ENCODE measurements around the gene SMOC2. TPM values are rescaled to one million over a fixed set of nuclear protein-coding genes. Genes with fewer than 3 reads are reported as not detected.

SMOC2 gene
- total and polyA plus RNA-seq, 2 of the 4 experiments (the other 2 are of a cell fraction) = not detected

- Histone ChIP-seq H2BK20ac (ENCODE audit: low read depth, low read length) (no peak overlapping the region), H3K4me3 (ENCODE audit: insufficient read depth, low read depth, low read length) (no peak overlapping the region), H2AK9ac (replicated peaks; ENCODE audit: low read depth, low read length, poor library complexity) (no peak overlapping the region), H3K14ac (replicated peaks; ENCODE audit: low read depth, low read length) (no peak overlapping the region), H2BK5ac (ENCODE audit: low read depth, low read length, poor library complexity, severe bottlenecking) (no peak overlapping the region), H3K56ac (ENCODE audit: extremely low read depth, insufficient read depth, low read length) (no peak overlapping the region), H3K27me3 (ENCODE audit: control insufficient read depth, insufficient read depth, low read length) (no peaks in the 10 kb centered on the region), H3K4me2 (ENCODE audit: low read depth, low read length) (no peak overlapping the region), H3K79me1 (ENCODE audit: low read depth in 1 of 2, low read length in 2 of 2) (no peaks in the 10 kb centered on the region), H2BK15ac (ENCODE audit: low read depth, low read length) (no peak overlapping the region), H2AK5ac (ENCODE audit: low read depth, low read length) (no peak overlapping the region), H3K4me1 (ENCODE audit: control insufficient read depth, insufficient read depth, low read length) (no peaks in the 10 kb centered on the region), H2AFZ (replicated peaks; ENCODE audit: low read length, poor library complexity) (no peak overlapping the region), H4K91ac (ENCODE audit: insufficient read depth, low read depth, low read length) (no peak overlapping the region), H3K23ac (ENCODE audit: low read depth, low read length) (no peak overlapping the region), H2BK120ac (ENCODE audit: low read depth, low read length) (no peak overlapping the region), H3K9me1 (ENCODE audit: insufficient read depth, low read length) (no peaks in the 10 kb centered on the region), H3K18ac (ENCODE audit: low read depth, low read length) (no peak overlapping the region), H3K4ac (ENCODE audit: low read depth, low read length) (no peak overlapping the region), H4K8ac (ENCODE audit: low read depth in 2 of 2, low read length in 2 of 2) (no peak overlapping the region), H4K20me1 (ENCODE audit: insufficient read depth, low read length) (no peaks in the 10 kb centered on the region), H3K9me3 (ENCODE audit: control insufficient read depth, insufficient read depth, low read length) (peaks cover 11% of the 10 kb centered on the region), H3K9ac (ENCODE audit: low read depth, low read length) (no peak overlapping the region), H4K5ac (ENCODE audit: low read depth, low read length) (no peak overlapping the region), H3K36me3 (ENCODE audit: control insufficient read depth, insufficient read depth, low read length) (no peaks in the 10 kb centered on the region), H3K27ac (ENCODE audit: insufficient read depth, low read length) (no peak overlapping the region)
- dilution Hi-C loops (cut with HindIII; ENCODE audit: low sequenced_read_pairs, unreplicated experiment) = no loop called here
- 69% methylated on average over 2 of the region's 4 CpGs; no CpG with 5 or more reads in 1 of the 2 experiments for WGBS, 2 experiments (ENCODE audit: extremely low coverage in 2 of 2, insufficient read length in 1 of 2)
- TF ChIP-seq CEBPB (IDR thresholded peaks at IDR 0.05; ENCODE audit: low read depth, low read length) = no peak
- no peak for TF ChIP-seq FOS (IDR thresholded peaks at IDR 0.05; ENCODE audit: low read depth, low read length)
- TF ChIP-seq RAD21 (IDR thresholded peaks at IDR 0.05; ENCODE audit: low read length) = no peak
- TF ChIP-seq MAFK (IDR thresholded peaks at IDR 0.05; ENCODE audit: low read depth, low read length) = no peak
- no peak for TF ChIP-seq ELK1 (IDR thresholded peaks at IDR 0.05; ENCODE audit: borderline replicate concordance, low read depth, low read length)
- POLR2A ChIA-PET (ENCODE audit: unreplicated experiment) = no interaction called here
- no peak for ATAC-seq (ENCODE audit: low read depth)
- DNase-seq = no peak
- CTCF ChIA-PET = no interaction called here
- intact Hi-C loops (cut with micrococcal nuclease) = no loop called here
- BruUV-seq (replicated peaks) = no TSS peak
- in situ Hi-C loops (cut with MboI; ENCODE audit: low sequenced_read_pairs) = no loop called here
These were observed 2.0 kb upstream of the SMOC2 start for GRCh38 chr6:168438783-168439520.

Measured in IMR-90 (cell line).